SU-DHL-6 (cell line): ENCODE measurements around the gene ROBO2.

Experiments used
- H2AFZ ChIP-seq: fragments of 200-600 bp; sonication (generic); 2 replicates; pipeline ENCODE4 v1.6.1; 2014; ENCODE audit warnings: low read depth, mild to moderate bottlenecking, moderate library complexity, mixed read lengths, antibody characterized with exemption, low read length; ENCODE audit not compliant: severe bottlenecking
- H3F3A ChIP-seq: fragments of 200-600 bp; shearing (Covaris generic); 2 replicates; pipeline ENCODE4 v1.6.0; 2016; ENCODE audit warnings: antibody characterized with exemption, mild to moderate bottlenecking; ENCODE audit not compliant: insufficient read depth
- H3K27ac ChIP-seq: fragments of 200-600 bp; sonication (generic); 2 replicates; pipeline ENCODE4 v1.5.1; 2016; ENCODE audit warnings: low read depth, mild to moderate bottlenecking, low read length, moderate library complexity, mixed read lengths
- H3K27me3 ChIP-seq: fragments of 200-600 bp; sonication (generic), shearing (Covaris generic); 2 replicates; pipeline ENCODE4 v1.6.0; 2014; ENCODE audit warnings: mild to moderate bottlenecking, low read length
- H3K36me3 ChIP-seq: fragments of 200-600 bp; sonication (generic); 2 replicates; pipeline ENCODE4 v1.6.1; 2014; ENCODE audit warnings: mild to moderate bottlenecking, low read length, mixed read lengths
- H3K4me2 ChIP-seq: fragments of 300-600, 200-600 bp; shearing (Covaris generic), sonication (generic); 2 replicates; pipeline ENCODE4 v1.6.0; 2014; ENCODE audit warnings: low read length, low read depth, mild to moderate bottlenecking; ENCODE audit not compliant: poor library complexity, severe bottlenecking
- H3K4me3 ChIP-seq: fragments of 200-600 bp; sonication (generic); 2 replicates; pipeline ENCODE4 v1.5.1; 2014; ENCODE audit warnings: antibody characterized with exemption, low read length, mild to moderate bottlenecking, mixed read lengths; ENCODE audit not compliant: insufficient read depth, poor library complexity, severe bottlenecking
- H3K79me2 ChIP-seq: fragments of 200-600 bp; sonication (generic); 2 replicates; pipeline ENCODE4 v1.6.1; 2014; ENCODE audit warnings: mild to moderate bottlenecking, low read length, moderate library complexity; ENCODE audit not compliant: insufficient read depth
- H3K9ac ChIP-seq: fragments of 200-600 bp; sonication (generic); 2 replicates; pipeline ENCODE4 v1.7.0; 2014; ENCODE audit warnings: mild to moderate bottlenecking, low read length
- H3K9me2 ChIP-seq: fragments of 200-600 bp; sonication (generic); replicated peaks from 2 replicates; pipeline ENCODE4 v1.6.1; 2014; ENCODE audit warnings: low read length; ENCODE audit not compliant: insufficient read depth
- H3K9me3 ChIP-seq: fragments of 200-600 bp; sonication (generic); 2 replicates; pipeline ENCODE4 v1.6.1; 2014; ENCODE audit warnings: low read length, mixed read lengths; ENCODE audit not compliant: insufficient read depth
- H4K20me1 ChIP-seq: fragments of 200-600 bp; sonication (generic); 2 replicates; pipeline ENCODE4 v1.6.1; 2014; ENCODE audit warnings: low read depth, mild to moderate bottlenecking, antibody characterized with exemption, low read length, moderate library complexity, mixed read lengths
- CTCF ChIP-seq: fragments of 200-600 bp; sonication (generic); IDR thresholded peaks from one replicate; pipeline ENCODE4 v1.5.1; 2017; ENCODE audit warnings: antibody characterized with exemption, mild to moderate bottlenecking, low read length, moderate library complexity; ENCODE audit not compliant: insufficient read depth, poor library complexity, severe bottlenecking
- EZH2phosphoT487 ChIP-seq: fragments of 200-600 bp; sonication (generic), shearing (Covaris generic); conservative IDR thresholded peaks from 2 replicates; pipeline ENCODE4 v1.6.1; 2018; ENCODE audit warnings: mild to moderate bottlenecking, antibody characterized with exemption, low read length, moderate library complexity, mixed read lengths

Gene ROBO2

GRCh38 chr3:77251136-77251535 lies 211.2 kb downstream of the ROBO2 start:
- no peaks in the 10 kb centered on the region for H3K9me3 ChIP-seq
- peaks cover 9% of the 10 kb centered on the region; the same call in 1 of the 2 replicates for H3F3A ChIP-seq
- peak overlapping the region; percentile 31; the same call in 1 of the 2 replicates for H3K27ac ChIP-seq
- no peak overlapping the region for H3K9ac ChIP-seq
- TF ChIP-seq EZH2phosphoT487, result no peak
- no peak for TF ChIP-seq CTCF
- no peaks in the 10 kb centered on the region for H4K20me1 ChIP-seq
- H2AFZ ChIP-seq, result no peak overlapping the region
- H3K79me2 ChIP-seq, result no peaks in the 10 kb centered on the region
- H3K4me2 ChIP-seq, result no peak overlapping the region
- H3K36me3 ChIP-seq, result no peaks in the 10 kb centered on the region
- H3K4me3 ChIP-seq, result no peak overlapping the region
- H3K9me2 ChIP-seq, result no peaks in the 10 kb centered on the region
- no peaks in the 10 kb centered on the region for H3K27me3 ChIP-seq

DNA sequence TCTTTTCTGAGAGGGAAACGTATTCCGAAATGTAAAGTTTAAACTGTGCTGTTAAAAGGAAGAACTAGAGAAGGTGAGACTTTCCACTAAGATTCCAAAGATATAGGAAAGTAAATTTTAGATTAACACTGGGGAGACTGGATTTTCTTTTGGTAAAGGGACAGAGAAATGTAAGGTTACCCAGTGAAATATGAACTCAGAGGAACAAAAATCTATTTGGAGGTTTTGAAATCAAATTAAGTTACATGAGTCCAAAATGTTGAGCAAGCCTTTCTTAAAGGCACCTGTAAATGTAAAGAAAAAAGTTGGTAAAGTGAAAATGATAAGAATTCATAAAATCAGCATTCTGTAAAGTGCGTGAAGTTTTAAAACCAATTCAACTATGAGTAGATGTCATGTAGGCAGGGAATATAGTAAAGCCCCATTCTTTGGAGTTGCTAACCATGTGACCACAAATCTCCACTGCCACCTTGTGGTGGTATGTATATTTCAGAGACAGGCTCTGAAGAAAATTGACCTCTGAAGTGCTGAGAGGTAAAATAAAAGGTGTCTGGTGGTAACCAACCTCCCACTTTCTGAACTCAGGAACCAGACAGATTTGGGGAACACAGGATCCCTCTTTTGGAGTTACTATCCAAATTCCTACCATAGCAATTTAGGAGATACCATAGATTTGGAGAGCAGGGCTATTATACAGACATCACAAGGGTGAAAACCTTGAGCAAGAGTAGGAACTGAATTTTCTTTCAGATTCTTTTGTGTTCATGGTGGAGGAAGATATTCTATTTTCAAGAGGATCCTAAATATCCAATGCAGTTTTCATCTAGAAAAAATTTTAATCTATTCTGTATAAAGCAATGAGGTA lies 215.3 kb downstream of the ROBO2 start:
- no peak overlapping the region for H3K4me3 ChIP-seq

DNA sequence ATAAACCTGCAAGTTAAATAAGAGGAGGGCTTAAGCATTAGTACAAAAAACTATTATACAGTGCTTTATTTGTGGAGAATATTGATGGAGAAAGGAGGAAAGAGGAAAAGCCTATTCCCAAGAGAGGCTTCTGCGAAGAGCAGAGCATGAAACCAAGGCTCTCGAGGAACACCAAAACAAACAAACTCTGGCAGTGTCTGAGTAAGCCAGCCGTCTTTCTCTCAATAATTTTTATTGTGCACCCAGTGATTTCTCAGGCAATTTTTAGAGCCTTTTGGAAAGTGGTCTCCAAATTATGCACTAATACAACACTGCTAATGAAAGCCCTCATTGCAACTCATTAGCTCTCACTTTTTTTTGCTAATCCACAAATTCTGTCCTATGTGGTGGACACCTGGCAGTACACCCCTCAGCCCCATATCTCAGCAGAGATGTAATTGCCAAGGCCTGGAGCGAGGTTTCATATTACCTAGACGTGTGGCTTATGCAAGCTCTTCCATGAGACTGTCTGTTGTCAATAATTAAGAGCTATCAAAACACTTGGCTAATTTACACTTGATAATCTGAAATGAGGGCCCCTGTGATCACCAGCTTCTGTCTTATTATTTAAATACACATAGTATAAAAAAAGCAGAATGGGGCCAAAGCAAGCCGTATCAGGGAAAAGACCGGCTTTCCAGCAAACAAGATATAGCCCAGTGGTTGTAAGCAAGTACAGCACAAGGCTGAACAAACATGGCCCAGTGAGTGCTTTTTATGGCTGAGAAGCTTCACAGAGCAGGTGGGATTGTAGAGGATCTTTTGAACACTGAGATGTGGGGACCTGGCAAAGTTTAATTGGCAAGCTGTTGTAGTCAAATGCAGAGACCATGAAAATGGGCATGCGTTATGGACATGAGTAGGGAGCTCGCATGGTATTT lies 216.9 kb downstream of the ROBO2 start:
- Histone ChIP-seq H3K36me3 (no peaks in the 10 kb centered on the region), H3K79me2 (no peaks in the 10 kb centered on the region), H3K27ac (no peak overlapping the region), H3F3A (peaks cover 9% of the 10 kb centered on the region; the same call in 1 of the 2 replicates), H3K4me2 (no peak overlapping the region), H3K27me3 (no peaks in the 10 kb centered on the region), H4K20me1 (no peaks in the 10 kb centered on the region), H2AFZ (no peak overlapping the region), H3K4me3 (no peak overlapping the region), H3K9ac (no peak overlapping the region), H3K9me2 (no peaks in the 10 kb centered on the region), H3K9me3 (no peaks in the 10 kb centered on the region)
- TF ChIP-seq CTCF, result no peak
- no peak for TF ChIP-seq EZH2phosphoT487

More for the DNA sequence above, 215.3 kb downstream of the ROBO2 start:
- H2AFZ ChIP-seq, result peak overlapping the region; percentile 8
- H3F3A ChIP-seq, result peaks cover 9% of the 10 kb centered on the region; the same call in 1 of the 2 replicates
- H3K9me2 ChIP-seq, result no peaks in the 10 kb centered on the region
- no peaks in the 10 kb centered on the region for H3K79me2 ChIP-seq
- H3K4me2 ChIP-seq, result peak overlapping the region; percentile 53
- no peaks in the 10 kb centered on the region for H3K36me3 ChIP-seq
- H3K27ac ChIP-seq, result peak overlapping the region; percentile 90
- H4K20me1 ChIP-seq, result no peaks in the 10 kb centered on the region
- TF ChIP-seq EZH2phosphoT487, result no peak
- TF ChIP-seq CTCF, result peak; percentile 33
- no peaks in the 10 kb centered on the region for H3K27me3 ChIP-seq
- H3K9ac ChIP-seq, result peak overlapping the region; percentile 49
- H3K9me3 ChIP-seq, result no peaks in the 10 kb centered on the region
